Measurements from ENCODE around the gene MED13L.
"Not testable (repeated sequence)": the region's sequence is repeated elsewhere in the genome, so short reads cannot be mapped to it uniquely, and the experiment has no call there.

The MED13L gene

DNA sequence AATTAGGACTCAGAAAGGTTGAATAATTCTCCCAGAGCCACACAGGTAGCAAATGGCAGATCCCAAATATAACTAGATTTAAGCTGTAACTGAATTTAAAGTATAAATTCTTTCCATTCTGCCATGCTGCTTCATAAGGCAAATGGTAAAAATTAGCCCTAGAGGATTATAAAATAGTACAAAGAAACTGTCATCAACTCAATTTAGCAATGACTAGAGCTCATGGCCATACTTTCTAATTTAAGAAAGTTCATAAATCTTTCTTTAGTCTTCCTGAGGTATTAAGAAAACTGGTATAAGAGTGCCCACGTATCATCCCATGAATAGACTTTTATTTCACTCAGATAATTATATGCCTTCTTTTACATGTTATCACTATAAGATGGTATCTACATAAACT is 34.8 kb downstream of the MED13L start:
- no peaks in the 10 kb centered on the region for H3K9me3 ChIP-seq (replicated peaks; ENCODE audit: low read length)
- H3K9ac ChIP-seq (ENCODE audit: low read depth, low read length) = no peak overlapping the region
- H3K4me2 ChIP-seq (ENCODE audit: low read length) = no peak overlapping the region
- peaks cover 9% of the 10 kb centered on the region for H3K4me1 ChIP-seq (ENCODE audit: control insufficient read depth, insufficient read depth, low read length)
- no peaks in the 10 kb centered on the region for H3K27me3 ChIP-seq (ENCODE audit: control insufficient read depth, insufficient read depth, low read length)
- H3K36me3 ChIP-seq (ENCODE audit: insufficient read depth, low read length) = no peaks in the 10 kb centered on the region
- H3K4me3 ChIP-seq (ENCODE audit: low read length) = no peak overlapping the region

DNA sequence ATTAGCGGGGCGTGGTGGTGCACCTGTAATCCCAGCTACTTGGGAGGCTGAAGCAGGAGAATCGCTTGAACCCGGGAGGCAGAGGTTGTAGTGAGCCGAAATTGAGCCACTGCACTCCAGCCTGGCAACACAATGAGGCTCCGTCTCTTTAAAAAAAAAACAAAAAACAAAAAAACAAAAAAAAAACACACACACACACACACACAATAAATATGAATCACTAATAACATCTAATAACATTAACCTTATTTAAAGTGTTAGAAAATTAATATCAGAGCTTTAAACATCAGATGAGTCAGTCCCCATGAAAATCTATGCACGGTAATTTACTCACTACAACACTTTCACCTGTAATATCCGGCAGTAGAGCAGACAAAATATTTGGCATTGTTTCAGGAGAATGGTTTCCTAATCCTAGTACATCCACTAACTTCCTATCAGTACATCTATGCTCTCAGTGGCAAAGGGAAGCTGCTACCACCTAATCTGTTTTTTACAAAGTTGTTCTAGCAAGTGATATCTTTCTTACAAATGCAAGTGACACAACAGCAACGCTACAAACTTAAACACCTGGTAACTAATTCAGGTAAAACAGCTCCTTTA is 36.2 kb downstream of the MED13L start:
- Histone ChIP-seq H3K36me3 (ENCODE audit: insufficient read depth, low read length) (no peaks in the 10 kb centered on the region), H3K4me2 (ENCODE audit: low read length) (no peak overlapping the region), H3K4me1 (ENCODE audit: control insufficient read depth, insufficient read depth, low read length) (peaks cover 21% of the 10 kb centered on the region), H3K9ac (ENCODE audit: low read depth, low read length) (no peak overlapping the region), H3K4me3 (ENCODE audit: low read length) (no peak overlapping the region), H3K9me3 (replicated peaks; ENCODE audit: low read length) (no peaks in the 10 kb centered on the region), H3K27me3 (ENCODE audit: control insufficient read depth, insufficient read depth, low read length) (no peaks in the 10 kb centered on the region)

DNA sequence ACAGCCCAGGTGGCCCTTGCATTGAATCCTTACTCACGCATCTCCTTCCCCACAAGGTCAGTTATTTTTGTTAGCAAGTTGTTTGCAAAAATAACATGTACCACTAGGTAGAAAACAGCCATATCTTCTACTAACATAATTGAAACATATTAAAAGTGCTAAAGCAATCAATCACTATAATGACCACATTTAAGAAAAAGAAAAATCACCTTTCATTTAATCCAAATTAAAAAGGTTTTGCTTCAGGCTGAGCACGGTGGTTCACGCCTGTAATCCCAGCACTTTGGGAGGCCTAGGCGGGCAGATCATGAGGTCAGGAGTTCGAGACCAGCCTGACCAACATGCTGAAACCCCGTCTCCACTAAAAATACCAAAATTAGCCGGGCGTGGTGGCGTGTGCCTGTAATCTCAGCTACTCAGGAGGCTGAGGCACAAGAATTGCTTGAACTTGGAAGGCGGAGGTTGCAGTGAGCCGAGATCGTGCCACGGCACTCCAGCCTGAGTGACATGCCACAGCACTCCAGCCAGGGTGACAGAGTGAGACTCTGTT is 38.8 kb downstream of the MED13L start:
- H3K4me1 ChIP-seq (ENCODE audit: control insufficient read depth, insufficient read depth, low read length) = peaks cover 21% of the 10 kb centered on the region
- H3K36me3 ChIP-seq (ENCODE audit: insufficient read depth, low read length); H3K4me2 ChIP-seq (ENCODE audit: low read length); H3K4me3 ChIP-seq (ENCODE audit: low read length); H3K9me3 ChIP-seq (replicated peaks; ENCODE audit: low read length); H3K9ac ChIP-seq (ENCODE audit: low read depth, low read length); H3K27me3 ChIP-seq (ENCODE audit: control insufficient read depth, insufficient read depth, low read length): not testable (repeated sequence)

DNA sequence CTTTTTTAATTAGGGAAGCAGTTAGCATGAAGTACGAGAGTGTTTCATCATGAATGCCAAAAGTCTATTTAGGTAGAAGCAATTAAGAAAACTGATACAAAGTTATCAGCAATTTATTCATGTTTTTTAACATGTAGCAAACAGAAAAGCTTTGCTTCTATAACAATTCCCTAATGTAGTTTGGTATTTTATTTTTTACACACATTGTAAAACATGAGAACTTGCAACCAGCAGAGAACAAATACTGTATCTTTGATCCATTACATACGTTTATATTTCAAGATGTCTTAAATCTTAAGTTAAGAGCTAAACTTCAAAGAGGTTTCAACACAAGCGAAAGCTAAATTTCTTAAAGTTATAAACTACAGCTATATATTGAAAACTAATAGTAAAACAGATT is 39.3 kb downstream of the MED13L start:
- no peak overlapping the region for H3K4me3 ChIP-seq (ENCODE audit: low read length)
- H3K27me3 ChIP-seq (ENCODE audit: control insufficient read depth, insufficient read depth, low read length) = no peaks in the 10 kb centered on the region
- H3K36me3 ChIP-seq (ENCODE audit: insufficient read depth, low read length) = no peaks in the 10 kb centered on the region
- H3K9me3 ChIP-seq (replicated peaks; ENCODE audit: low read length) = no peaks in the 10 kb centered on the region
- no peak overlapping the region for H3K9ac ChIP-seq (ENCODE audit: low read depth, low read length)
- no peak overlapping the region for H3K4me2 ChIP-seq (ENCODE audit: low read length)
- H3K4me1 ChIP-seq (ENCODE audit: control insufficient read depth, insufficient read depth, low read length) = peaks cover 20% of the 10 kb centered on the region

DNA sequence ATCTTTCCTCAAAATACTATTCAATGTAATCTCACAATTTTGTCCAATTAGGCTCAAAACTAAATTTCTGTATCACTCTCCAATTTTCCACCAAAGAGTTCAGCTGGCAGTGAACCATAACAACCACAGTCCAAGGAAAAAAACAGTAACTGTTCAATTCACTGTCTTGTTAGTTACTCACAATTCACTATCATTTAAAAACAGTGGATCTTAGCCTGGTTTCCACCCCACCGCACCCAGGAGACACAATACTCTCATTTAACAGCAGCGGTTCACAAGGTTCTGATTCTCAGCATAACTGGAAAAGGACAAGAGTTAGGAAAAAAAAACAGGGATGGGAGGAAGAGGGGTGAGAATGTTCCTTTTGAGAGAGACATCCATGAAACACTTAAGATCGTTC is 40.5 kb downstream of the MED13L start:
- no peaks in the 10 kb centered on the region for H3K27me3 ChIP-seq (ENCODE audit: control insufficient read depth, insufficient read depth, low read length)
- H3K4me2 ChIP-seq (ENCODE audit: low read length) = no peak overlapping the region
- peaks cover 27% of the 10 kb centered on the region for H3K4me1 ChIP-seq (ENCODE audit: control insufficient read depth, insufficient read depth, low read length)
- no peak overlapping the region for H3K9ac ChIP-seq (ENCODE audit: low read depth, low read length)
- no peaks in the 10 kb centered on the region for H3K9me3 ChIP-seq (replicated peaks; ENCODE audit: low read length)
- H3K4me3 ChIP-seq (ENCODE audit: low read length) = no peak overlapping the region
- H3K36me3 ChIP-seq (ENCODE audit: insufficient read depth, low read length) = no peaks in the 10 kb centered on the region

DNA sequence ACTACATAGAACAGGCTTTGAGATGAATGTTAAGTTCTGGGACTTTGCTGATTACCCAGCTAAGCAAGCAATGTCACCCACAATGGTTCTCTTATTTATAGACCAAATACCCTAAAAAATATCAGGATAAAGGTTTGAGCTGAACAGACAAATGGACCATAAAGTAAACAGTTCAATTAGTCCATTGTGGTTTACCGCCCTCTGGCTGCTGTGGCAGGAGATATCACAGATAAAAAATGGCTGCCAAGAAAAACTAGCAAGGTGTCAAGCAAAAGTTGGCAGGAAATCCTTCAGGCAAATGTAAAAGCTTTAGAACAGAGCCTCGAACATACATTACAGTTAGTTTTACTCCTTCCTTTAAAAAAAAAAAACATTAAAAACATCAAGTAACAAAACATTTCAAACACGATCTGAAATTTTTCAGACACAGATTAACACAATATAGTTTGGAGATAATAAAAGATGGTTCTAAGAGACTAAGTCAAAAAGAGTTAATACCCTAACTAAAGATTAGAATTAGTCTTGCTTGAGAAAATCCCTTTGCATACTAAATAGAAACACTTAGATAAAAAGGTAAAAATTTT is 41.3 kb downstream of the MED13L start:
- Histone ChIP-seq H3K9me3 (replicated peaks; ENCODE audit: low read length) (no peaks in the 10 kb centered on the region), H3K9ac (ENCODE audit: low read depth, low read length) (no peak overlapping the region), H3K4me3 (ENCODE audit: low read length) (no peak overlapping the region), H3K4me2 (ENCODE audit: low read length) (no peak overlapping the region), H3K27me3 (ENCODE audit: control insufficient read depth, insufficient read depth, low read length) (no peaks in the 10 kb centered on the region), H3K4me1 (ENCODE audit: control insufficient read depth, insufficient read depth, low read length) (peaks cover 32% of the 10 kb centered on the region), H3K36me3 (ENCODE audit: insufficient read depth, low read length) (no peaks in the 10 kb centered on the region)

DNA sequence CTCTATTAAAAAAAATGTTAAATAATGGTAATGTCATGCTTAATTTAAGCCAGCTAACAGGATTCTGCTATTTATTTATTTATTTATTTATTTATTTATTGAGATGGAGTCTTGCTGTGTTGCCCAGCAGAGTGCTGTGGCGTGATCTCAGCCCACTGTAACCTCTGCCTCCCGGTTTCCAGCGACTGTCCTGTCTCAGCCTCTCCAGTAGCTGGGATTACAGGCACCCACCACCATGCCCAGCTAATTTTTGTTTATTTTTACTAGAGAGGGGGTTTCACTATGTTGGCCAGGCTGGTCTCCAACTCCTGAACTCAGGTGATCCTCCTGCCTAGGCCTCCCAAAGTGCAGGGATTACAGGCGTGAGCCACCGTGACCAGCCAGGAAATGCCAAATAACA is 43.3 kb downstream of the MED13L start:
- H3K4me1 ChIP-seq (ENCODE audit: control insufficient read depth, insufficient read depth, low read length) = peaks cover 44% of the 10 kb centered on the region
- not testable (repeated sequence) for H3K27me3 ChIP-seq (ENCODE audit: control insufficient read depth, insufficient read depth, low read length); H3K9me3 ChIP-seq (replicated peaks; ENCODE audit: low read length); H3K36me3 ChIP-seq (ENCODE audit: insufficient read depth, low read length); H3K9ac ChIP-seq (ENCODE audit: low read depth, low read length); H3K4me2 ChIP-seq (ENCODE audit: low read length); H3K4me3 ChIP-seq (ENCODE audit: low read length)

DNA sequence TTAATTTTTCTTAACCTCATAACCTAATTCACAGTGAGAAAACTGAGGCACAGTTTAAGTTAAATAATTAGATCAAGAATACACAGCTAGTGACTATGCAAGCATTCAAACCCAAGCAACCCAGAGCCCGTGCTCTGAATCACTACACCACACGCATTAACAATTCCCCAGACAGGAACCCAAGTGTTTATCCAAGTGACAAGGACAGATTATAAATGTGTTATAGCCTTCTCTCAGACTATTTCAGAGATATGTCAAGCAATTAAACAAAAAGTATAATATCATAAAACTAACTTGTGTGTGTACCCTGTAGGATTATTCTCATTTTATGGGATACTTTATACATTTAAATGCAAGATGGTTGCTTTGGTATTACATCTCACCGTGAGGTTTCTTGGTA is 43.8 kb downstream of the MED13L start:
- no peak overlapping the region for H3K4me3 ChIP-seq (ENCODE audit: low read length)
- H3K9me3 ChIP-seq (replicated peaks; ENCODE audit: low read length) = no peaks in the 10 kb centered on the region
- no peak overlapping the region for H3K9ac ChIP-seq (ENCODE audit: low read depth, low read length)
- H3K4me1 ChIP-seq (ENCODE audit: control insufficient read depth, insufficient read depth, low read length) = peaks cover 44% of the 10 kb centered on the region
- no peak overlapping the region for H3K4me2 ChIP-seq (ENCODE audit: low read length)
- no peaks in the 10 kb centered on the region for H3K27me3 ChIP-seq (ENCODE audit: control insufficient read depth, insufficient read depth, low read length)
- no peaks in the 10 kb centered on the region for H3K36me3 ChIP-seq (ENCODE audit: insufficient read depth, low read length)

DNA sequence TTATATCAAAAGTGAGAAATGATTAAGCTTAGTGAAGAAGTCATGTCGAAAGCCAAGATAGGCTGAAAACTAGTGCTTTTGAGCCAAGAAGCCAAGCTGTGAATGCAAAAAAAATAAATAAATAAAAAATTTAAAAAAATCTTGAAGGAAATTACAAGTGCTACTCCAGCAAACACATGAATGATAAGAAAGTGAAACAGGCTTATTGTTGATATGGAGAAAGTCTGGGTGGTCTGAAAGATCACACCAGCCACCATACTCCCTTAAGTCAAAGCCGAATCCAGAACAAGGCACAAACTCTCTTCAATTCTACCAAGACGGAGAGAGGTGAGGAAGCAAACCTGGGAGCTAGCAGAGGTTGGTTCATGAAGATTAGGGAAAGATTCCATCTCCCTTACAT is 49.7 kb downstream of the MED13L start:
- H3K27me3 ChIP-seq (ENCODE audit: control insufficient read depth, insufficient read depth, low read length) = no peaks in the 10 kb centered on the region
- H3K4me3 ChIP-seq (ENCODE audit: low read length) = no peak overlapping the region
- no peak overlapping the region for H3K4me2 ChIP-seq (ENCODE audit: low read length)
- H3K9ac ChIP-seq (ENCODE audit: low read depth, low read length) = no peak overlapping the region
- no peaks in the 10 kb centered on the region for H3K9me3 ChIP-seq (replicated peaks; ENCODE audit: low read length)
- H3K4me1 ChIP-seq (ENCODE audit: control insufficient read depth, insufficient read depth, low read length) = peaks cover 24% of the 10 kb centered on the region
- no peaks in the 10 kb centered on the region for H3K36me3 ChIP-seq (ENCODE audit: insufficient read depth, low read length)

DNA sequence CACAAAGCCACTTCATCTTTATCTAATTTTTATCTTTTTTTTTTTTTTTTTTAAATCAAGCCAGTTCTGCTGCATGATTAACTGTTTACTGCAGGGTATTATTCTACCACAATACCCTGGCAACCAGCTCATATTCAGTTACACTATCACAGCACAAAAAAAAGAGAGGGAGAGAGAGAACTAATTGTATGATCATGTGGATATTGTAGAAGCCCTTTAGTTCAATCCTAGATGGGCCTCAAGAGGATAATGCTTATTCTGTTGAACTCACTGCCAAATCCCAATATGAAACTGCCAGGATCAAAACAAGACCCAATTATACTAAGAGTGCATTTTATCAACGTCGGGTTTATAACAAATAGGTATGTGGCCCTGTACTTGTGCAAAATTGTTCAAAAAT is 51.5 kb downstream of the MED13L start:
- Histone ChIP-seq H3K9ac (ENCODE audit: low read depth, low read length) (no peak overlapping the region), H3K4me1 (ENCODE audit: control insufficient read depth, insufficient read depth, low read length) (peaks cover 18% of the 10 kb centered on the region), H3K4me2 (ENCODE audit: low read length) (no peak overlapping the region), H3K36me3 (ENCODE audit: insufficient read depth, low read length) (no peaks in the 10 kb centered on the region), H3K4me3 (ENCODE audit: low read length) (no peak overlapping the region), H3K9me3 (replicated peaks; ENCODE audit: low read length) (no peaks in the 10 kb centered on the region), H3K27me3 (ENCODE audit: control insufficient read depth, insufficient read depth, low read length) (no peaks in the 10 kb centered on the region)

DNA sequence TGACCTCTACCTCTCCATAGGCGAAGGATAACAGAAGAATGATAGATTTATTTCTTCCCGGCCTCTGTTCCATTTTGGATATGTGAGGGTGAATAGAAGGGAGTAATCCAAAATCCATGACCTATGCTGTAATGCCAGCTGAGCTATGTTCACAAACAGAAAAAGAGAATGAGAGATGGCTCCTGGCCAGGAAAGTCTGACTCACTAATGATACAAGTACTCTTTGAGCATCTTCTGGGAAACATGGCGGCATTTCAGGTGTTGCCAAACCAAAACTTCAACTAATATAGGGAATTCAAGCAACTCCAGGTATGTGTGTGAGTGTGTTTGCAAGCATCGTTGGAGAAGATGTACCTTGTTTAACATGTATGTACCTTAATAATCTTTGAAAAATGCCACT is 55.1 kb downstream of the MED13L start:
- Histone ChIP-seq H3K9ac (ENCODE audit: low read depth, low read length) (no peak overlapping the region), H3K36me3 (ENCODE audit: insufficient read depth, low read length) (no peaks in the 10 kb centered on the region), H3K9me3 (replicated peaks; ENCODE audit: low read length) (no peaks in the 10 kb centered on the region), H3K27me3 (ENCODE audit: control insufficient read depth, insufficient read depth, low read length) (no peaks in the 10 kb centered on the region), H3K4me3 (ENCODE audit: low read length) (no peak overlapping the region), H3K4me1 (ENCODE audit: control insufficient read depth, insufficient read depth, low read length) (peaks cover 21% of the 10 kb centered on the region), H3K4me2 (ENCODE audit: low read length) (no peak overlapping the region)

DNA sequence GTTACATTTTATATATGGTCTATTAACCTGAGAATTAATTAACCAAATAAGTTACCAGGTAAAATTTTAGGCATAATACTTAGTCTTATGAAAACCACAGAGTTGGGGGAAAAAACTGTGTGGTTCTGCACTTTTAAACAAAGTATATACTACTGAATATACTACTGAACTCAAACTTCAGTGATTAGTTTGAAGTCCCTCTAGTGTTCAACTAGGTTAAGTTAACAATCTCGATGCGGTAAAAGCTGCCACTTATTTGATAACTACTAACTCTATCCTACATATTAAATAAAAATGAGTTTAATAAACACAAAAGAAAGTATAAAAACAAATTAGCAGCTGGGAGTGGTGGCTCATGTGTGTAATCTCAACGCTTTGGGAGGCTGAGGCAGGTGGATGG is 56.7 kb downstream of the MED13L start:
- no peak overlapping the region for H3K4me2 ChIP-seq (ENCODE audit: low read length)
- H3K4me1 ChIP-seq (ENCODE audit: control insufficient read depth, insufficient read depth, low read length) = peaks cover 25% of the 10 kb centered on the region
- no peaks in the 10 kb centered on the region for H3K36me3 ChIP-seq (ENCODE audit: insufficient read depth, low read length)
- no peaks in the 10 kb centered on the region for H3K9me3 ChIP-seq (replicated peaks; ENCODE audit: low read length)
- H3K4me3 ChIP-seq (ENCODE audit: low read length) = no peak overlapping the region
- H3K9ac ChIP-seq (ENCODE audit: low read depth, low read length) = no peak overlapping the region
- no peaks in the 10 kb centered on the region for H3K27me3 ChIP-seq (ENCODE audit: control insufficient read depth, insufficient read depth, low read length)
